BE2C (cell line): ENCODE data around the gene PIK3C2G.

Experiments used
- DNase-seq: peaks from one replicate; pipeline ENCODE4 v3.0.0-alpha.2; 2020
- H3K27me3 ChIP-seq: fragments of 250-450 bp; sonication (Bioruptor Pico); 2 replicates; pipeline ENCODE4 v1.5.1; 2020; ENCODE audit warnings: mild to moderate bottlenecking
- H3K36me3 ChIP-seq: fragments of 250-450 bp; sonication (Bioruptor Pico); 2 replicates; pipeline ENCODE4 v1.5.1; 2020; ENCODE audit warnings: mild to moderate bottlenecking
- H3K4me1 ChIP-seq: fragments of 250-450 bp; sonication (Bioruptor Pico); 2 replicates; pipeline ENCODE4 v1.5.1; 2020
- H3K4me3 ChIP-seq: 2 replicates; pipeline ENCODE4 v1.5.1; 2011; ENCODE audit warnings: low read depth, low read length
- H3K9me3 ChIP-seq: fragments of 250-450 bp; sonication (Bioruptor Pico); 2 replicates; pipeline ENCODE4 v1.5.1; 2020
- CTCF ChIP-seq: IDR thresholded peaks from 2 replicates; pipeline ENCODE4 v1.5.1; 2012; ENCODE audit warnings: mild to moderate bottlenecking, low read depth, low read length

Gene PIK3C2G

DNA sequence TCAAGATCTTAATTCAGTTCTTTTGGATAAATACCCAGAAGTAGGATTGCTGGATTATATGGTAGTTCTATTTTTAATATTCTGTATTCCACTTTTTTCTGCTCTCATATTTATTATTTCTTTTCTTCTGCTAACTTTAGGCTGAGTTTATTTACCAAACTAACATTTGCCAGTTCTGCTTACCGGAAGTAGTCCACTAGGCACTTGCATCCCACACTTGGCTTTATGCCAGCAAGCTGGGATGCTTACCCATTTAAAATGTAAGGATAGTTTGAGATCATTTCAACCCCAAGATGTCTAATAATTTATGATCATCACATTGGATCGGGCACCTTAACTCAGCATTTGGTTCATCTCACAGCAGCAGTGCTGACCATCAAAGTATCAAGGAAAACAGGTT is 96.8 kb downstream of the PIK3C2G start:
- no peaks in the 10 kb centered on the region for H3K9me3 ChIP-seq
- no peaks in the 10 kb centered on the region for H3K27me3 ChIP-seq
- no peak overlapping the region for H3K4me3 ChIP-seq
- DNase-seq = no peak
- no peak for TF ChIP-seq CTCF
- H3K36me3 ChIP-seq = no peaks in the 10 kb centered on the region
- no peaks in the 10 kb centered on the region for H3K4me1 ChIP-seq

DNA sequence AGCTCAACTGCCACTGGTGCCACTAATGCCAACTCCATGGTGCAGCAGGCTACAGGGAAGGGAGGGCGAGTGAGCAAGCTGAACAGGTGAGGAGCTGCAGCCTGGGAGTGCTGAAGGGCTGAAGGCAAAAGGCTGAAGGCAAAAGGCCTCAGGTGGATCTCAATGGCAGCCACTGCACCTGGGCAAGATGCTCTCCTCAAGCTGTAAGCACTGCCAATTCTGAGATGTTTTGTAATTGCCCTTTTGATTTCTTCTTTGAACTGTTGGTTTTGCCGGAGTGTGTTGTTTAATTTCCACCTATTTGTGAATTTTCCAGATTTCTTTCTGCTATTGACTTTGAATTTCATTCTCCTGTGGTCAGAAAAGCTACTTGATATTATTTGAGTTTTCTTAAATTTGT is 97.6 kb downstream of the PIK3C2G start:
- no peaks in the 10 kb centered on the region for H3K9me3 ChIP-seq

DNA sequence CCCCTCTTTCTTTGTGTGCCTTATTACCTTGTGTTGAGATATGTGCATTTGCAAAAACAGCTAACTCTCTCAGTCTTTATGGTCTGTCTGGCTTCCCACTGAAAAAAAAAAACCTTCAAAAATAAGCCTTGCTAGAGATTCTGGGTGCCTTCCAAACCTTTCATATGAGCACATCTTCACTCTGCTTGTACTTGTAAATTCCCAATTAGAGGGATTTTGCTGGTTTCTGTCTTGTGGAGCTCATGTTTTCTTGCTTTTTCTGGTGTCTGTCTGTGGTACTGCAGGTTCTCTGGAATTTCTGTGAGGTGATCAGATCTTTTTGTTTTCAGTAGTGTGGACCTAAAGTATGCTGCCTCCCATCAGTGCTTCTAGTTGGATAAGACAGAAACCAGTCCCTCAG is 100.1 kb downstream of the PIK3C2G start:
- Histone ChIP-seq H3K9me3 (no peaks in the 10 kb centered on the region), H3K36me3 (no peaks in the 10 kb centered on the region), H3K4me3 (no peak overlapping the region), H3K27me3 (no peaks in the 10 kb centered on the region), H3K4me1 (peaks cover 4% of the 10 kb centered on the region)
- TF ChIP-seq CTCF = no peak
- DNase-seq = no peak

More for the DNA sequence above, 97.6 kb downstream of the PIK3C2G start:
- DNase-seq = no peak
- H3K4me3 ChIP-seq = no peak overlapping the region
- H3K4me1 ChIP-seq = no peaks in the 10 kb centered on the region
- no peaks in the 10 kb centered on the region for H3K27me3 ChIP-seq
- H3K36me3 ChIP-seq = no peaks in the 10 kb centered on the region
- no peak for TF ChIP-seq CTCF

GRCh38 chr12:18363321-18363720 is 102.0 kb downstream of the PIK3C2G start:
- no peak overlapping the region for H3K4me3 ChIP-seq
- no peaks in the 10 kb centered on the region for H3K27me3 ChIP-seq
- H3K36me3 ChIP-seq = no peaks in the 10 kb centered on the region
- H3K4me1 ChIP-seq = peaks cover 7% of the 10 kb centered on the region
- DNase-seq = no peak
- H3K9me3 ChIP-seq = no peaks in the 10 kb centered on the region
- no peak for TF ChIP-seq CTCF

DNA sequence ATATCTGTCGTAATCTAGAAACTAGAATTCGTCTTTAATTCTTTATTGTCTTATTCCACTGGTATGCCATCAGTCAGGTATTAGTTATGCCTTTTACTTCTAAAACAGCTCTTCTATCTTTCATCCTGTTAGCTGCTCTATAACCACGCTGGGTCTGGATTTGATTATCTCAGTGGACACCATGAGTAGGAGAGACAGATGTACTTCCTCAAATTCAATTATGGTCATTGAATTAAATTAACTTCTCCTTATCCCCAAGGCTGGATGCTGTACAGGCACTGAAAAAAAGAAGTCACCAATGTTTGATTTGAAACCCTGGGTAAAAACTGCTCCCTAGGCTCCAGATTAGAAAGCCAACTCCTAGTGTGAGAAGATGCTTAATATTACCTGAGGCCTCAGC is 107.3 kb downstream of the PIK3C2G start:
- Histone ChIP-seq H3K4me1 (peaks cover 13% of the 10 kb centered on the region), H3K9me3 (no peaks in the 10 kb centered on the region), H3K4me3 (no peak overlapping the region), H3K36me3 (no peaks in the 10 kb centered on the region), H3K27me3 (no peaks in the 10 kb centered on the region)
- peak; percentile 61 for DNase-seq
- TF ChIP-seq CTCF = no peak

DNA sequence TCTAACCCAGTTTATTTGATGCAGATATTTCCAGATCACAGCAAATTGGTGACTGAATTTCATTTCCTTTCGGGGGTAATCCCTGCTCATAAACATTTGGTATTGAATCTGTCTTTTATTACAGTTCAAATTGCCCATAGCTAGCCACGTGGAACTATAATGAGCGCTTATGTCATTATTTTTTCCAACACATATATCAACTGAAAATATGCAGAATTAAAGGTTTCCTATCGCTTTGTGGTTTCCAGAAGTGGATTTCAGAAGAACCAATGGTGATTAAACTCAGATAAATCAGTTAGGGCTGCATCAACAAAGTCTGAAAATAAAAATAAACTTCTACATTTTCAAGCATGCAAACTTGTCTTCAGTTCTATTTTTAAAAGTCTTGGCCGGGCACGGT is 111.9 kb downstream of the PIK3C2G start:
- H3K9me3 ChIP-seq = no peaks in the 10 kb centered on the region
- H3K27me3 ChIP-seq = no peaks in the 10 kb centered on the region
- no peak overlapping the region for H3K4me3 ChIP-seq
- peaks cover 7% of the 10 kb centered on the region for H3K4me1 ChIP-seq
- no peak for TF ChIP-seq CTCF
- DNase-seq = no peak
- H3K36me3 ChIP-seq = no peaks in the 10 kb centered on the region
